SJSA1 (cell line): ENCODE measurements around the gene INO80C. TPM values are rescaled to one million over a fixed set of nuclear protein-coding genes. Genes with fewer than 3 reads are reported as not detected.
"Not testable (repeated sequence)": the region's sequence is repeated elsewhere in the genome, so short reads cannot be mapped to it uniquely, and the experiment has no call there.

Experiments used
- DNase-seq, 2 experiments: peaks; one replicate each; pipeline ENCODE4 v3.0.0-alpha.2; 2015 to 2020; ENCODE audit warnings: low spot score in 2 of 2, low read depth in 1 of 2
- H3K27ac ChIP-seq: fragments of 250-450 bp; sonication (Bioruptor Pico); 2 replicates; pipeline ENCODE4 v1.5.1; 2020; ENCODE audit warnings: mild to moderate bottlenecking, moderate library complexity
- H3K27me3 ChIP-seq: fragments of 250-450 bp; sonication (Bioruptor Pico); replicated peaks from 2 replicates; pipeline ENCODE4 v1.5.1; 2020; ENCODE audit warnings: mild to moderate bottlenecking, moderate library complexity
- H3K36me3 ChIP-seq: fragments of 250-450 bp; sonication (Bioruptor Pico); 2 replicates; pipeline ENCODE4 v1.5.1; 2020; ENCODE audit warnings: mild to moderate bottlenecking
- H3K4me1 ChIP-seq: fragments of 250-450 bp; sonication (Bioruptor Pico); replicated peaks from 2 replicates; pipeline ENCODE4 v1.6.1; 2021; ENCODE audit warnings: mild to moderate bottlenecking
- H3K4me3 ChIP-seq: fragments of 250-450 bp; sonication (Bioruptor Pico); 2 replicates; pipeline ENCODE4 v1.5.1; 2020; ENCODE audit warnings: mild to moderate bottlenecking
- H3K9me3 ChIP-seq: fragments of 250-450 bp; sonication (Bioruptor Pico); replicated peaks from 2 replicates; pipeline ENCODE4 v1.5.1; 2020; ENCODE audit warnings: mild to moderate bottlenecking
- total RNA-seq: library from RNA; depleted of rRNA; stranded (reverse); fragments of >200 nt; shearing (Covaris generic); gene quantifications from 2 replicates; pipeline ENCODE4 v1.2.3, GENCODE V29; 2014

Gene INO80C
- total RNA-seq, 1 experiment from 2014 or later, result 5.7 TPM

- H3K4me1 ChIP-seq, result no peaks in the 10 kb centered on the region
- H3K9me3 ChIP-seq, result no peaks in the 10 kb centered on the region
- H3K27ac ChIP-seq, result no peak overlapping the region
- no peak for DNase-seq
- no peaks in the 10 kb centered on the region for H3K36me3 ChIP-seq
- no peaks in the 10 kb centered on the region for H3K27me3 ChIP-seq
- no peak overlapping the region for H3K4me3 ChIP-seq
These were observed 7.8 kb downstream of the INO80C start for GRCh38 chr18:35489913-35490490.

- H3K9me3 ChIP-seq, H3K4me1 ChIP-seq, H3K27me3 ChIP-seq, DNase-seq, H3K27ac ChIP-seq, H3K36me3 ChIP-seq, H3K4me3 ChIP-seq: not testable (repeated sequence)
These were observed 8.5 kb downstream of the INO80C start for GRCh38 chr18:35489281-35489680.

DNA sequence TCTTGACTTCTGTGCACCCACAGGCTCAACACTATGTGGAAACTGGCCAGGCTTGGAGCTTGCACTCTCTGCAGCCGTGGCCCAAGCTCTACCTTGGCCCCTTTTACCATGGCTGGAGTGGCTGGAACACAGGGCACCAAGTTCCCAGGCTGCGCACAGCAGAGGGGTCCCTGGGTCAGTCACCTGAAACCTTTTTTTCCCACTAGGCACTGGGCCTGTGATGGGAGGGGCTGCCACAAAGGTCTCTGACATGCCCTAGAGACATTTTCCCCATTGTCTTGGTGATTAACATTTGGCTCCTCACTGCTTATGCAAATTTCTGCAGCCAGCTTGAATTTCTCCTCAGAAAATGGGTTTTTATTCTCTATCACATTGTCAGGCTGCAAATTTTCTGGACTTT is 9.4 kb downstream of the INO80C start:
- H3K27me3 ChIP-seq, DNase-seq: not testable (repeated sequence)

DNA sequence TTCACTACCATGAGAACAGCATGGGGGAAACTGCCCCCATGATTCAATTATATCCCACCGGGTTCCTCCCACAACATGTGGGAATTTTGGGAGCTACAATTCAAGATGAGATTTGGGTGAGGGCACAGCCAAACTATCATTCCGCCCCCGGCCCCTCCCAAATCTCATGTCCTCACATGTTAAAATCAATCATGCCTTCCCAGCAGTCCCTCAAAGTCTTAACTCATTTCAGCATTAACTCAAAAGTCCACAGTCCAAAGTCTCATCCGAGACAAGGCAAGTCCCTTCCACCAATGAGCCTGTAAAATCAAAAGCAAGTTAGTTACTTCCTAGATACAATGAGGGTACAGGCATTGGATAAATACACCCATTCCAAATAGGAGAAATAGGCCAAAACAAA is 10.2 kb downstream of the INO80C start:
- not testable (repeated sequence) for H3K4me1 ChIP-seq, H3K9me3 ChIP-seq

More for the DNA sequence above, 9.4 kb downstream of the INO80C start:
- H3K36me3 ChIP-seq, H3K4me1 ChIP-seq, H3K9me3 ChIP-seq, H3K27ac ChIP-seq, H3K4me3 ChIP-seq: not testable (repeated sequence)

GRCh38 chr18:35485852-35486251 is 11.9 kb downstream of the INO80C start:
- no peaks in the 10 kb centered on the region for H3K27me3 ChIP-seq
- no peak for DNase-seq
- no peak overlapping the region for H3K27ac ChIP-seq
- H3K4me3 ChIP-seq, result no peak overlapping the region
- no peaks in the 10 kb centered on the region for H3K4me1 ChIP-seq
- H3K36me3 ChIP-seq, result no peaks in the 10 kb centered on the region
- H3K9me3 ChIP-seq, result no peaks in the 10 kb centered on the region

More for the DNA sequence above, 10.2 kb downstream of the INO80C start:
- H3K27ac ChIP-seq, H3K4me3 ChIP-seq, H3K36me3 ChIP-seq, DNase-seq, H3K27me3 ChIP-seq: not testable (repeated sequence)

GRCh38 chr18:35484034-35484433 is 13.7 kb downstream of the INO80C start:
- no peak overlapping the region for H3K27ac ChIP-seq
- H3K27me3 ChIP-seq, result no peaks in the 10 kb centered on the region
- no peaks in the 10 kb centered on the region for H3K36me3 ChIP-seq
- peaks cover under 1% of the 10 kb centered on the region for H3K4me1 ChIP-seq
- no peaks in the 10 kb centered on the region for H3K9me3 ChIP-seq
- H3K4me3 ChIP-seq, result no peak overlapping the region
- no peak for DNase-seq

DNA sequence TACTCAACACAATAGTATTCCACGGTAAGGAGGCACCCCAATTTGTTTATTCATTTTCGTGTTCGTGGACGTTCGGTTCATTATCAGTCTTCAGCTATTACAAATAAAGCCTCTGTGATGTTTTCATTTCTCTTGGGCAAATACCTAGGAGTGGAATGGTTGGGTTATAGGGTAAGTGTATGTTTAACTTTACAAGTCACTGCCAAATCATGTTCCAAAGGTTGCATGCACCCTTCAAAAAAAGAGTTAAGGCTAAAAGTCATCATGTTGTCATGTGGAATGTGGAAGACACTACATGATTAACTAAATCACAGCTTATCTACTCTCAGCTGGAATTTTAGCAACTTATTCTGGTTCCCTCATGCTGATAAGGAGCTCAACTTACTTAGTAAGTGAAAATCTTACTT is 15.8 kb downstream of the INO80C start:
- H3K27ac ChIP-seq, result no peak overlapping the region
- no peaks in the 10 kb centered on the region for H3K27me3 ChIP-seq
- H3K36me3 ChIP-seq, result no peaks in the 10 kb centered on the region
- H3K9me3 ChIP-seq, result no peaks in the 10 kb centered on the region
- H3K4me1 ChIP-seq, result peaks cover 8% of the 10 kb centered on the region
- H3K4me3 ChIP-seq, result no peak overlapping the region
- no peak for DNase-seq

GRCh38 chr18:35479911-35480586 is 17.7 kb downstream of the INO80C start:
- peaks cover 8% of the 10 kb centered on the region for H3K4me1 ChIP-seq
- H3K9me3 ChIP-seq, result no peaks in the 10 kb centered on the region
- DNase-seq, result no peak
- H3K36me3 ChIP-seq, result no peaks in the 10 kb centered on the region
- no peaks in the 10 kb centered on the region for H3K27me3 ChIP-seq
- no peak overlapping the region for H3K4me3 ChIP-seq
- no peak overlapping the region for H3K27ac ChIP-seq

DNA sequence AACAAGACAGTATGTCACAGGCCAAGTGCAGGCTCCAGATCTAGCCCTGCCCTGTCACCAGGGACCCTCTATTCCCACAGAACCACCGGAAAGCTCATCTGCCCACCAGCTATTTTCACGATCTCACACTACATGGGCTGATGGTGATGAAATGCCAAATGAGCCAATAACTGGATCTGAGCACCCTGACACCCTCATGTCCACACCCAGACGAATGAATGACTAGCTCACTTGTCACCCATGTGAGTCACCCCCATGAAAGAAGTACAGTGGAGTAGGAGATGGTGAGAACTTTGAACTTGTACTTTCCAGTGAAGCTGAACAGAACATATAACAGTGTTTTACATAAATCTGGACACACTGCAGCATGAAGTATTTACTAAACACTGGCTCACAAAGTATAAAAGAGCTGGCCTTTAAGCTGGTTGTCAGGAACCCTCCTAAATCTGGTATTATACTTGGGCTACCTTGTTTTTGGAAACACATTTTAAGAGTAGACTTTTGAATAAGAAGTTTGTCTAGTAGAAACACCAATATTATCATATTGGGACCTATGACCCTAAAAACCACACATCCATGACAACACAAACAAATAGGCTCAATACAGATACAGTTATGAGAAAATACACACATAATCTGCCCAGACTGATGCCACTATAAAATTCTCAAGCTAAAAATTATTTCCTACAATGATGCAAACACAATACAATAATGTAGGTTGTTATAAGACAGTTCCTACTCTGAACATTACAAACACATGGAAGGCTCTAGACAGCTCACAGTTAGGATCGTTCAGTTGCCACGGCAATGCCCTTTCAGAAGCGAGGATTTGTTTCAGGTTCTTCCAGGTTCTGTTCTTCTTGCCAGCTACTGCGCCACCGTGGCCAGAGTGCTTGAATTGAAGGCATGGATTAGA is 19.0 kb downstream of the INO80C start:
- H3K27me3 ChIP-seq, result no peaks in the 10 kb centered on the region
- DNase-seq, result peak in 1 of 2 experiments; percentile 40
- H3K4me3 ChIP-seq, result no peak overlapping the region
- H3K36me3 ChIP-seq, result no peaks in the 10 kb centered on the region
- H3K9me3 ChIP-seq, result no peaks in the 10 kb centered on the region
- H3K27ac ChIP-seq, result 0 out of 2 replicates have a peak overlapping the region, but pooled peaks have one; percentile 27
- H3K4me1 ChIP-seq, result peaks cover 8% of the 10 kb centered on the region

DNA sequence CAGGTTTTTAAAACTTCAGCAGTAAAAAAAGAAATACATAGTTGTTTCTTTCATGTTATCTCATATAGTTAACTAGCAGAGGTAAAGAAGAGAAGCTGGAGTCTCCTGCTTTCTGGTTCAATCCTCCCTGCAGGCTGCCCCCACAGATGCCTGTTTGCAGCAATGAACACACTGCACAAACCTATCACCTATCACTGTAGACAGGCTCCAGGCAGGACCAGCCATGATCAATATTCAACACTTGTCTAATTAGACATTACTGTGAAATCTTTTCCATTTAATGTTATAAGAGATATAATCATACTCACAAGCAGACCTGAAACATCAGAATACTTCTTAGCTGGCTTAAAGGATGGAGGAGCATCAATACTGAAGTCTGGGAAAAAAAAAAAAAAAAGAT is 19.8 kb downstream of the INO80C start:
- Histone ChIP-seq H3K9me3 (no peaks in the 10 kb centered on the region), H3K27ac (no peak overlapping the region), H3K27me3 (no peaks in the 10 kb centered on the region), H3K36me3 (no peaks in the 10 kb centered on the region), H3K4me1 (peaks cover 8% of the 10 kb centered on the region), H3K4me3 (no peak overlapping the region)
- no peak for DNase-seq

- peaks cover 8% of the 10 kb centered on the region for H3K4me1 ChIP-seq
- no peak for DNase-seq
- H3K27me3 ChIP-seq, result no peaks in the 10 kb centered on the region
- no peaks in the 10 kb centered on the region for H3K9me3 ChIP-seq
- H3K4me3 ChIP-seq, result no peak overlapping the region
- H3K36me3 ChIP-seq, result no peaks in the 10 kb centered on the region
- no peak overlapping the region for H3K27ac ChIP-seq
These were observed 20.3 kb downstream of the INO80C start for GRCh38 chr18:35477497-35477896.

- no peak for DNase-seq
- peaks cover 15% of the 10 kb centered on the region for H3K4me1 ChIP-seq
- H3K27ac ChIP-seq, result no peak overlapping the region
- no peaks in the 10 kb centered on the region for H3K36me3 ChIP-seq
- no peaks in the 10 kb centered on the region for H3K9me3 ChIP-seq
- no peaks in the 10 kb centered on the region for H3K27me3 ChIP-seq
- no peak overlapping the region for H3K4me3 ChIP-seq
These were observed 22.9 kb downstream of the INO80C start for GRCh38 chr18:35474884-35475283.

DNA sequence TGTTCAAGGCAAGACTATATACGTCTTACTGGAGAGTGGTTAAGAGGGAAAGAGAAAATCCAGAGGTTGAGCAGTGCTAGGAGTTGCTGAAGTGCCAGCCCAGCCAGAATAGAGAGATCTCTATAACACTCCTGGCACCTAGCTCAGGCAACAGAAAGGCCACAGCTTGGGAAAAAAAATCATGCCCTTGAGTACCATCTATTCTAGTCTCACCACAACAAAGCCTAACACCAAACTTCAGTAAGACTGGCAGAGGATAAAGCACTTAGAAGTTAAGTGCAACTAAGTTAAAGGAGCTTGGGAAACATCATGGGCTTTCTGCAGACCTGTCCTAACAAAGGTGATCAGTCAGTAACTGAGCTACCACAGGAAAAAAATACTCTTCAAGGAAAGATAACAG is 24.2 kb downstream of the INO80C start:
- no peak for DNase-seq
- H3K36me3 ChIP-seq, result no peaks in the 10 kb centered on the region
- H3K4me1 ChIP-seq, result peaks cover 21% of the 10 kb centered on the region
- H3K27me3 ChIP-seq, result no peaks in the 10 kb centered on the region
- H3K27ac ChIP-seq, result no peak overlapping the region
- H3K4me3 ChIP-seq, result no peak overlapping the region
- no peaks in the 10 kb centered on the region for H3K9me3 ChIP-seq

DNA sequence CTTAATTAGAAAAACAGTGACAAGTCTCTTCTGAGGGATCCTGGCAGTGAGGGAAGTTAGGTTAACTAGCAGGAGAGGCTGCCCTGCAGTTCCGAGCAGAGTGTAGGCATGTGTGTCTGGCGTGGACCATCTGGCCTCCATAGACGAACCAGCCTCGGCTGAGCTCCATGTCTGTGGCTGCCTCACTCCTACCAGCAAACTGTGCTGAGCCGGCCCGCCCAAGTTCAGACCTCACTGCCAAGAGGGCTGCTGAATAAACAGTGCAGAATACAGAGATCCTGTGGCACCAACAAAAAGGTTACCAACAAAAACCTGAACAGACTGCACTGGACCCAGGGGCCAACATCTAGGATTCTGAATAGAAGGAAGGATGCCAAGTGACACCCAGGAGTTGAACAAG is 27.3 kb downstream of the INO80C start:
- Histone ChIP-seq H3K36me3 (no peaks in the 10 kb centered on the region), H3K9me3 (no peaks in the 10 kb centered on the region), H3K4me3 (no peak overlapping the region), H3K27ac (no peak overlapping the region), H3K27me3 (no peaks in the 10 kb centered on the region), H3K4me1 (peaks cover 18% of the 10 kb centered on the region)
- DNase-seq, result no peak
